KBM-7 (cell line): ENCODE data around the gene H6PD.

Experiments used
- DNase-seq: peaks from one replicate; pipeline ENCODE4 v3.0.0-alpha.2; 2015
- in situ Hi-C: fragments of 300-500 bp; cut with MboI; formaldehyde crosslinking; loops from 2 replicates; pipeline ENCODE4 v1.14.3; 2020; ENCODE audit warnings: low sequenced_read_pairs, low pct_unique_long_range_greater_than_20kb, mixed read lengths

The H6PD gene

GRCh38 chr1:9235096-9235459 lies 504 bp downstream of the H6PD start:
- in situ Hi-C loops: no loop called here
- DNase-seq: peak; percentile 28

GRCh38 chr1:9235560-9235959 lies 986 bp downstream of the H6PD start:
- in situ Hi-C loops: no loop called here
- DNase-seq: no peak

- in situ Hi-C loops: no loop called here
Observed at GRCh38 chr1:9238134-9238533, 3.6 kb downstream of the H6PD start.

GRCh38 chr1:9238550-9238949 lies 4.0 kb downstream of the H6PD start:
- in situ Hi-C loops: no loop called here
- peak; percentile 40 for DNase-seq

More at GRCh38 chr1:9238134-9238533, 3.6 kb downstream of the H6PD start:
- no peak for DNase-seq

- DNase-seq: peak; percentile 88
- in situ Hi-C loops: no loop called here
Observed at GRCh38 chr1:9239622-9240401, 5.2 kb downstream of the H6PD start.

GRCh38 chr1:9240914-9241820 lies 6.6 kb downstream of the H6PD start:
- DNase-seq: no peak

GRCh38 chr1:9241891-9242290 lies 7.3 kb downstream of the H6PD start:
- in situ Hi-C loops: no loop called here
- DNase-seq: no peak

More at GRCh38 chr1:9240914-9241820, 6.6 kb downstream of the H6PD start:
- in situ Hi-C loops: no loop called here

- in situ Hi-C loops: no loop called here
- DNase-seq: no peak
Observed at GRCh38 chr1:9242338-9242969, 7.9 kb downstream of the H6PD start.

- in situ Hi-C loops: no loop called here
- DNase-seq: no peak
Observed at GRCh38 chr1:9243066-9243739, 8.6 kb downstream of the H6PD start.

GRCh38 chr1:9244501-9245229 lies 10.1 kb downstream of the H6PD start:
- peak; percentile 64 for DNase-seq

GRCh38 chr1:9245230-9245619 lies 10.7 kb downstream of the H6PD start:
- in situ Hi-C loops: no loop called here
- no peak for DNase-seq

More at GRCh38 chr1:9244501-9245229, 10.1 kb downstream of the H6PD start:
- in situ Hi-C loops: no loop called here

- no peak for DNase-seq
- in situ Hi-C loops: no loop called here
Observed at GRCh38 chr1:9245661-9246060, 11.1 kb downstream of the H6PD start.

GRCh38 chr1:9246215-9246614 lies 11.6 kb downstream of the H6PD start:
- no peak for DNase-seq
- in situ Hi-C loops: no loop called here

- no peak for DNase-seq
- in situ Hi-C loops: no loop called here
Observed at GRCh38 chr1:9246841-9247785, 12.5 kb downstream of the H6PD start.

- in situ Hi-C loops: no loop called here
- DNase-seq: no peak
Observed at GRCh38 chr1:9247894-9248293, 13.3 kb downstream of the H6PD start.

- in situ Hi-C loops: no loop called here
- DNase-seq: no peak
Observed at GRCh38 chr1:9248341-9249262, 14.0 kb downstream of the H6PD start.

- in situ Hi-C loops: no loop called here
Observed at GRCh38 chr1:9249263-9249533, 14.6 kb downstream of the H6PD start.

More at GRCh38 chr1:9249263-9249533, 14.6 kb downstream of the H6PD start:
- DNase-seq: no peak
